Mucosa of rectum (tissue), 2 donors: ENCODE data around the gene CFAP58.
A peak's percentile ranks its signal among the peaks of the same experiment; 100 is the strongest.

Experiments used
- H3K27ac ChIP-seq, 2 donors: one replicate each; pipeline ENCODE4 v1.7.0; 2013; ENCODE audit warnings: inconsistent platforms in 2 of 2, low read depth in 2 of 2, low read length in 2 of 2
- H3K27me3 ChIP-seq, 2 donors: one replicate each; pipeline ENCODE4 v1.7.0; 2013; ENCODE audit warnings: low read length in 2 of 2; ENCODE audit not compliant: control insufficient read depth in 2 of 2, insufficient read depth in 2 of 2
- H3K36me3 ChIP-seq, 2 donors: one replicate each; pipeline ENCODE4 v1.7.0; 2013; ENCODE audit warnings: low read length in 2 of 2; ENCODE audit not compliant: control insufficient read depth in 2 of 2, insufficient read depth in 2 of 2
- H3K4me1 ChIP-seq, 2 donors: one replicate each; pipeline ENCODE4 v1.7.0; 2013; ENCODE audit warnings: low read length in 2 of 2, mild to moderate bottlenecking in 1 of 2; ENCODE audit not compliant: control insufficient read depth in 2 of 2, insufficient read depth in 2 of 2
- H3K4me3 ChIP-seq, 2 donors: one replicate each; pipeline ENCODE4 v1.7.0; 2013; ENCODE audit warnings: low read length in 2 of 2
- H3K9ac ChIP-seq, 2 donors: one replicate each; pipeline ENCODE4 v1.7.0; 2013; ENCODE audit warnings: low read length in 2 of 2, low read depth in 1 of 2, mild to moderate bottlenecking in 1 of 2
- H3K9me3 ChIP-seq, 2 donors: one replicate each; pipeline ENCODE4 v1.7.0; 2013; ENCODE audit warnings: low read length in 2 of 2; ENCODE audit not compliant: control insufficient read depth in 2 of 2
- donor health status: healthy.
- donor health status: Normal muscosa, but diverticular disease.

Gene CFAP58

DNA sequence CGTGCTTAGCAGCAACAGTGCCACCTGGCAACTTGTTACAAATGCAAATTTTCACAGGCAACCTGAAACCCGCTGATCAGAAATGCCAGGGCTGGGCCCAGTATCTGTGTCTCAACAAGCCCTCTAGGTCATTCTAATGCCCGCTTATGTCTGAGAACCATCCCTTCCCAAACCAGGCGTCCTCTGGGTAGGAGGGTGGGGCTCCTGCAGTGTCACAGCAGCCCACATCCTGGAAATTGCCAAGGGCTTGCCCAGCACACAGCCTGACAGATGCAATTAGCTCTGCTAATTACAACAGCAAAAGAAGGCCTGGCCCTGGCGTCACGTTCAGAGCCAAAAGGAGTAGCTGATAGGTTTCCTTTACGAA is 31.2 kb upstream of the CFAP58 start:
- Histone ChIP-seq H3K4me3 (no peak overlapping the region), H3K9ac (no peak overlapping the region), H3K4me1 (peaks cover 18 to 25% of the 10 kb centered on the region in 2 donors), H3K27me3 (no peaks in the 10 kb centered on the region), H3K27ac (no peak overlapping the region), H3K9me3 (no peaks in the 10 kb centered on the region), H3K36me3 (no peaks in the 10 kb centered on the region)

DNA sequence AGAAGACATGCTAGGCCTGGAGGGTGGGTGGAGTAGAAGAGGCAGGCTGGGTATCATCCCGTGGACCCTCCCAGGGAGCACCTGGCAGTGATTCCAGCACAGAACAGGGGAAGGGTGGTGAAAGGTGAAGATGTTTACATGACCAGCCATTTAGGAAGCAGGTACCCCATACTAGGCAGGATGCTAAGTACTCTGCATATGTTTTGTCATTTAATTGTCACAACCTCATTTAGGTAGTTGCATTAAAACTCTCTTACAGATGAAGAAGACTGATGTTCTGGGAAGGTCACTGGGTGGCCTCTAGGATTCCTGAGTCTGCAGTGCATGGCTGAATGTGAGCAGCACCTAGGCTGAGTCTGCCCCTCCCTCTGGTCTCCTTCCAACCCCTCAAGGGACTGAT is 30.5 kb upstream of the CFAP58 start:
- no peaks in the 10 kb centered on the region for H3K9me3 ChIP-seq
- H3K27ac ChIP-seq, result no peak overlapping the region
- H3K4me1 ChIP-seq, result peaks cover 23 to 31% of the 10 kb centered on the region in 2 donors
- H3K36me3 ChIP-seq, result no peaks in the 10 kb centered on the region
- no peak overlapping the region for H3K9ac ChIP-seq
- no peaks in the 10 kb centered on the region for H3K27me3 ChIP-seq
- H3K4me3 ChIP-seq, result no peak overlapping the region

DNA sequence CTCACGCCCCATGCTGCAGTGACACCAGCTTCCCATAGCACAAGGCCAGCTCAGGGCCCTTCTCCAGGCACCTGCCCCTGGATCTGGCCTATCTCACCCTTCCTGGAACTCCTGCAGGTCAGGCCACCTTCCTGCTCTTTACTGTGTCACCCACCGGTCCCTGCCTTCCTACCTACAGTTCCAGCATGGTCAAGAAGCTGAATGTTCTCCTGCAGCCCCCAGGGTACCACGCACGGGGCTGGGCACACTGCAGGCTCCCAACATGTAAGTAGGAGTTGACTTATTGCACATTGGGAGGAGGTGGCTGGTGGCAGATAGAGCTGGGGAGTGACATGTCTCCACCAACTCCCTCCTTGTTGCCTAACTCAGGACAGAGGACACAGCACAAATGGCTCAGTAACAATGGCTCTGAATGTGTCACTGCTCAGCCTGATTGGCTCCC is 29.9 kb upstream of the CFAP58 start:
- no peaks in the 10 kb centered on the region for H3K36me3 ChIP-seq
- H3K4me3 ChIP-seq, result no peak overlapping the region
- no peak overlapping the region for H3K27ac ChIP-seq
- H3K9ac ChIP-seq, result no peak overlapping the region
- peaks cover 30 to 38% of the 10 kb centered on the region in 2 donors for H3K4me1 ChIP-seq
- no peaks in the 10 kb centered on the region for H3K27me3 ChIP-seq
- H3K9me3 ChIP-seq, result no peaks in the 10 kb centered on the region

DNA sequence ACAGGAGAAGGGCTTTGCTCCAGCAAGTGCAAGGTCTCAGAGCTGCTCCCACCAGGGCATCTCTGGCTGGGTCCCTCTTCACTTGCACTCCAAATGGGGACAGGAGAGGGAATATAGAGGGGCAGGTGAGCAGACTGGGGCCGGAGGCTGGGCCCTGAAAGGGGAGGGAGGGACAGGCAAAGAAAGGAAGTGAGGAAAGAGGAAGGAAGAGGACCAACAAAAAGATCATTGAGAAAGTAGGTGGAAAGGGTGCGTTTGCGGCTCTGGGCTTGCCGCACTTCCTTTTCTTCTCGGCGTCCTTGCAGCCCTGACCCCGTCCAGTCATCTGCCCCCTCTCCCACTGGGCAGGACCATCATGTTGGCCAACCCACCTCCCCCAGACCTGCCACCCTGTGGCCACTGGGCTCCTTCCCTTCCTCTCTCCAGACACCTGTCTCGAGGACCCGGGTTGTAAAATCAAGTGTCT is 29.4 kb upstream of the CFAP58 start:
- H3K9ac ChIP-seq, result no peak overlapping the region
- H3K4me1 ChIP-seq, result peaks cover 34 to 41% of the 10 kb centered on the region in 2 donors
- no peaks in the 10 kb centered on the region for H3K27me3 ChIP-seq
- H3K27ac ChIP-seq, result peak overlapping the region in 1 of 2 donors; percentile 6
- H3K9me3 ChIP-seq, result no peaks in the 10 kb centered on the region
- no peaks in the 10 kb centered on the region for H3K36me3 ChIP-seq
- H3K4me3 ChIP-seq, result no peak overlapping the region

DNA sequence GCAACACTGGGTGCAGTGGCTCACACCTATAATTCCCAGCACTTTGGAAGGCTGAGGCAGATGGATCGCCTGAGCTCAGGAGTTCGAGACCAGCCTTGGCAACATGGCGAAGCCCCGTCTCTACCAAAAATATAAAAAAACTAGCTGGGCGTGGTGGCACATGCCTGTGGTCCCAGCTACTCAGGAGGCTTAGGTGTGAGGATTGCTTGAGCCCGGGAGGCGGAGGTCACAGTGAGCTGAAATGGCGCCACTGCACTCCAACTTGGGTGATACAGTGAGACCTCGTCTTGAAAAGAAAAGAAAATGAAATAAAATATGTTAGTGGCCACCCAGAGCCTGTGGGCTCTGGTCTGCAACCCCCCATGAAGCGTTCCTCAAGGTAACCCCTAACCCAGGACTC is 28.7 kb upstream of the CFAP58 start:
- H3K27me3 ChIP-seq, result no peaks in the 10 kb centered on the region
- peaks cover 41 to 46% of the 10 kb centered on the region in 2 donors for H3K4me1 ChIP-seq
- H3K4me3 ChIP-seq, result no peak overlapping the region
- no peaks in the 10 kb centered on the region for H3K36me3 ChIP-seq
- H3K27ac ChIP-seq, result peak overlapping the region in 1 of 2 donors; percentile 29
- H3K9ac ChIP-seq, result no peak overlapping the region
- H3K9me3 ChIP-seq, result no peaks in the 10 kb centered on the region

DNA sequence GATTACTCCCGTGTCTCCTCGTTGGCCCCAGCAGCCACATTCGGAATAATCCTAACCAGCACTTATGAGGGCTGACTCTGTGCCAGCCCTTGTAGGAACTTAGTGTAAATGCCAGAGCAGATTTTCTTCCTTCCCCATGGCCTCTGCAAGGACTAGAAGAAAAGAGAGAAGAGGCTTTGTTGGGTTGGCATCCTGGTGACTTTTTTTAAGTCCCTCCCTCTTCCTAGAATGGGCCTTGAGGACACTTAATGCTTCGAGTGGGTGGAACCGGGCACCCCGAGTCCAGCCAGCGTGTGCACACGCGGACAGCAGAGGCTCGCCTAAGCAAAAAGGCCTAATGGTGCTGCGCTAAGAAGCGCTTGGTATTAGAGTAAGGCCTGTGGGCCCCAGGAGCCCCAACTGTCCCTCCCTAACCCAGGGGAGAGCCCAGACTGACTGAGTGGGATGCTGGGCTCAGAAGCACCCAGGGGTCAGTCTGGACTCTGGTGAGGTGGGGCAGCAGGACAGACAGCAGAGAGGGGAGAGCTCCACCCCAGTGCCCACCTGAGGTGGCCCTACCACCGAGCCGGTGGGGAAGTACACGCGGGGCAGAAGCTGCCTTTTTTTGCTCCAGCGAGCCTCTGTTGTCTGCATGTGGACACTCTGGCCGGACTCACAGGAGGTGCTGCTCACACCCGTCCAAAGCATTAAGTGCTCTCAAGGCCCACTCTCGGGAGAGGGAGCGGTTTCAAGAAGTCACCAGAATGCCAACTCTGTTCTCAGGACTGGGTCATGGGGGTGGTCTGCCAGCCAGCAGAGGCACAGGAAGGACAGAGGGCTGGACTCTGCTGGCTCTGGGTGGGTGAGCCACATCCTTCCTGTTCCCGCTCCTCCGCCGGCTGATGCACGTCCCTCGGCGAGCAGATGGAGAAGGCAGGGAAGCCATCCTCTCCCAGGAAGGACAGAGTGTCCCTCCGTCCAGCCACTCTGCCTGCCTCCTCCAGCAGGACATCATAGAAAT is 27.9 kb upstream of the CFAP58 start:
- Histone ChIP-seq H3K4me3 (no peak overlapping the region), H3K4me1 (peaks cover 49 to 54% of the 10 kb centered on the region in 2 donors), H3K9ac (peak overlapping the region in 1 of 2 donors; percentile 17), H3K9me3 (no peaks in the 10 kb centered on the region), H3K27me3 (no peaks in the 10 kb centered on the region), H3K36me3 (no peaks in the 10 kb centered on the region), H3K27ac (peak overlapping the region in 1 of 2 donors; percentile 29)

DNA sequence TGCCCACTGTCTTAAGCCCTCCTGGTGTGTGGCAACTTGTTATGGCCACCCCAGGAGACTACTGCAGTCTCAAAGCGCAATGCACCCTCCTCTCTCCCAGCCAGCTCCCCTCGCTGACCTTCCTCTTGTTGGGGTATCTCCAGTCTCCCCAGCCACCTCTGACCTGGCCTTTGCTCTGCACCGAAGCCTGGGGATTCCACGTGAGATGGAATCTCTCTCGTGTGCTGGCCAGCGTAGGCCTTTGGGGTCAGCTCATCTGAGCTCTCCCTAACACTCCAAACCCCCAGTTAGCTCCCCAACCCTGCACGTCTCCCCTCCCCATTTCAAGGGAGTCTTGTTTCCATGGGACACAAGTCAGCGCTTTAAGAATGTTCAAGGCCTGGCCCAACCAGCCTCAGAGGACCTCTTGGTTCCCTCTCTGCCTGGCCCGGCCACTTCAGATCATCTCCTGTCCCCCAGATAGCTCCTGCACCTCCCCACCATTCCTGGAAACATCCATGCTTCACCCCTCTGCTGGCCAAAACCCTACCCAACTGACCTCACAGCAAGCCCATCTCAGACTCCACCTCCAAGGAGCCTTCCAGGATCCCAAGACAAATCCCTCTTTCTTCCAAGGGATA is 26.5 kb upstream of the CFAP58 start:
- Histone ChIP-seq H3K9me3 (no peaks in the 10 kb centered on the region), H3K27ac (peak overlapping the region in 1 of 2 donors; percentile 23), H3K9ac (peak overlapping the region in 1 of 2 donors; percentile 1), H3K27me3 (no peaks in the 10 kb centered on the region), H3K4me3 (no peak overlapping the region), H3K36me3 (no peaks in the 10 kb centered on the region), H3K4me1 (peaks cover 59 to 63% of the 10 kb centered on the region in 2 donors)

DNA sequence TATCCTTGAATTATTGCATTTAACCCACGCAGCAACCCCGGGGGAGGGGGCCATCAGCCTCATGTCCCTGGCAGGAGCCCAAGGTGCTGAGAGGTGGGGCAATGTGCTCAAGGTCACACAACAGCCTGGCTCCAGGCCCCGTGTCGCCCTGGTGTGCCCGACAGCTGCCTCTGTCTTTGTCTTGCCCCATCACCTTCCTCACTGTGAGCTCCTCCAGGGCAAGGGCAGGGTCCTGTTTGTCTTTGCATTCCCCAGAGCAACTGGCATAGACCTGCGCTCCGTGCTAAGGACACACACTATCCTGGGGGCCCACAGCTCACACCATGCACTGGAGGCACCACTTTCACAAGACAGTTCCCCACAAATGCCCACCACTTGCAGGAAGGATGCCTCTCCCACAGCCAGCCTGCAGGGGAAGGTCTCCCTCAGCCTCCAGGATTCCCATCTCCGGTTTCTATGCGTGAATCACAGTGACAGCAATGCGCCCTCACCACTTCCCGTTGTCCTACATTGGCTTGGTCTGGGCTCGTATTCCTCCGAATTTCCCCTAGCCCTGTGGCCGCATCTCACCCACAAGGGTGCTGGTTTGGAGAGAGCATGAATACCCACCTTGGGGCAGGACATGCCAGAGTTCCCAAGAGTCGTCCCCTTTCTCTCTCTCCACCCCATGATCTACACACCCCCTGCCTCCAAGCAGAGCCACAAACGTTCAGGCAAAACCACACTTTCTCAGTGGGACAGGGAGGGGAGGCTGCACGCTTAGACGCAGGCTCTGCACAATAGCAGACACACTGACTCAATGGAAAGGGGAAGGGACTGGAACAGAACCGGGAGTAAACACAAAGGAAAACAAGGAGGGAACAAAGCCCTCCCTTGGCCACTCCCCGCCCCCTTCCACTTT is 25.6 kb upstream of the CFAP58 start:
- H3K4me1 ChIP-seq, result peaks cover 55 to 57% of the 10 kb centered on the region in 2 donors
- H3K27ac ChIP-seq, result peak overlapping the region; percentile 59 to 62
- no peaks in the 10 kb centered on the region for H3K36me3 ChIP-seq
- H3K4me3 ChIP-seq, result peak overlapping the region in 1 of 2 donors; percentile 49
- H3K9ac ChIP-seq, result peak overlapping the region in 1 of 2 donors; percentile 24
- no peaks in the 10 kb centered on the region for H3K27me3 ChIP-seq
- H3K9me3 ChIP-seq, result no peaks in the 10 kb centered on the region

DNA sequence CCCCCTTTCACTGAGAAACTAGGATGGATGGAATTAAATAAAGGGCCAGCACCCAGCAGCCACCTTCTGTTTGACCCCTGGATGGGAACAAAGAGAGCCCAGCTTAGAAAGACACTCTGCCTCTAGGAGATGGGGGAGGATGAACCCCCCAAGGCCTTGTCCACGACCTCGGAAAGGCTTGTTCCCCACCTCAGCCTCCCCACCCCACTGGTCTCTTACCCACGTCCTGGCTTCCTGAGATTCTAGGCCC is 25.1 kb upstream of the CFAP58 start:
- peaks cover 55 to 57% of the 10 kb centered on the region in 2 donors for H3K4me1 ChIP-seq
- H3K27me3 ChIP-seq, result no peaks in the 10 kb centered on the region
- H3K9ac ChIP-seq, result peak overlapping the region; percentile 24 to 48
- no peaks in the 10 kb centered on the region for H3K36me3 ChIP-seq
- H3K27ac ChIP-seq, result peak overlapping the region; percentile 59 to 62
- no peaks in the 10 kb centered on the region for H3K9me3 ChIP-seq
- H3K4me3 ChIP-seq, result peak overlapping the region in 1 of 2 donors; percentile 49
